SK-N-SH (cell line): Measurements from ENCODE around the gene CABP5. TPM values are rescaled to one million over a fixed set of nuclear protein-coding genes. Genes with fewer than 3 reads are reported as not detected.

Source experiments
- CTCF ChIA-PET: fragments of 300-600, 350-600 bp; formaldehyde crosslinking; extraction: SDS; loops from one replicate; lab custom pipeline; 2021; lab: Yijun Ruan, JAX
- POLR2A ChIA-PET: fragments of 350-600 bp; sonication (Branson Sonifier 250); formaldehyde crosslinking; extraction: SDS; loops from one replicate; lab custom pipeline; 2020; ENCODE audit warnings: antibody characterized with exemption, inconsistent platforms; lab: Yijun Ruan, JAX
- DNase-seq: peaks from one replicate; pipeline ENCODE4 v3.0.0; 2012
- H2AFZ ChIP-seq: fragments of 200-600 bp; sonication (generic); 2 replicates; pipeline ENCODE4 v1.8.1; 2016; ENCODE audit warnings: antibody characterized with exemption, mild to moderate bottlenecking, low read depth
- H3F3A ChIP-seq: fragments of 200-600 bp; sonication (generic); replicated peaks from 2 replicates; pipeline ENCODE3; 2016; ENCODE audit warnings: antibody characterized with exemption, mild to moderate bottlenecking; ENCODE audit not compliant: insufficient read depth
- H3K27ac ChIP-seq, 2 experiments: fragments of 200-500 bp in 1 of 2; fragments of 200-600 bp in 1 of 2; sonication (Bioruptor generic) in 1 of 2; sonication (generic), shearing (Covaris generic) in 1 of 2; 2 replicates each; pipeline versions ENCODE4 v1.5.1 to v1.6.1; 2014 to 2016; ENCODE audit warnings: low read depth in 2 of 2, inconsistent platforms in 1 of 2, low read length in 1 of 2, mild to moderate bottlenecking in 1 of 2, mixed read lengths in 1 of 2
- H3K27me3 ChIP-seq: fragments of 200-600 bp; sonication (generic), shearing (Covaris generic); 2 replicates; pipeline ENCODE4 v1.6.1; 2016; ENCODE audit warnings: mixed run types; ENCODE audit not compliant: insufficient read depth
- H3K36me3 ChIP-seq, 2 experiments: fragments of 200-500 bp in 1 of 2; fragments of 200-600 bp in 1 of 2; sonication (Bioruptor generic) in 1 of 2; sonication (generic) in 1 of 2; replicated peaks in 1 of 2; 2 replicates each; pipeline versions ENCODE3 to v1.5.1; 2014 to 2016; ENCODE audit warnings: low read length in 1 of 2, mild to moderate bottlenecking in 1 of 2; ENCODE audit not compliant: insufficient read depth in 2 of 2, control insufficient read depth in 1 of 2
- H3K4me1 ChIP-seq, 2 experiments: fragments of 200-500 bp in 1 of 2; fragments of 200-600 bp in 1 of 2; sonication (Bioruptor generic) in 1 of 2; sonication (generic), shearing (Covaris generic) in 1 of 2; 2 replicates each; pipeline versions ENCODE4 v1.5.1 to v1.6.1; 2014 to 2016; ENCODE audit warnings: low read depth in 1 of 2, low read length in 1 of 2, mixed run types in 1 of 2; ENCODE audit not compliant: insufficient read depth in 2 of 2, control insufficient read depth in 1 of 2
- H3K4me2 ChIP-seq: fragments of 200-600 bp; sonication (generic), shearing (Covaris generic); 2 replicates; pipeline ENCODE4 v1.6.1; 2017; ENCODE audit warnings: mixed run types
- H3K4me3 ChIP-seq, 2 experiments: fragments of 200-500 bp in 1 of 2; fragments of 200-600 bp in 1 of 2; sonication (Bioruptor generic) in 1 of 2; sonication (generic), shearing (Covaris generic) in 1 of 2; 2 replicates each; pipeline versions ENCODE4 v1.5.1 to v1.8.1; 2014 to 2016; ENCODE audit warnings: low read depth in 2 of 2, inconsistent platforms in 1 of 2, low read length in 1 of 2, mild to moderate bottlenecking in 1 of 2, mixed read lengths in 1 of 2, moderate library complexity in 1 of 2
- H3K79me2 ChIP-seq: fragments of 200-600 bp; sonication (generic); 2 replicates; pipeline ENCODE4 v1.8.1; 2017; ENCODE audit warnings: mild to moderate bottlenecking; ENCODE audit not compliant: insufficient read depth
- H3K9ac ChIP-seq: fragments of 200-600 bp; sonication (generic); 2 replicates; pipeline ENCODE4 v1.6.1; 2017; ENCODE audit warnings: mixed run types
- H3K9me2 ChIP-seq: fragments of 200-600 bp; sonication (generic); 2 replicates; pipeline ENCODE4 v1.6.1; 2017; ENCODE audit warnings: mixed run types
- H3K9me3 ChIP-seq: fragments of 200-600 bp; sonication (generic); 2 replicates; pipeline ENCODE4 v1.6.1; 2017; ENCODE audit warnings: mixed run types, mild to moderate bottlenecking, moderate library complexity
- H4K20me1 ChIP-seq: fragments of 200-600 bp; sonication (generic); 2 replicates; pipeline ENCODE4 v1.6.1; 2017; ENCODE audit warnings: mild to moderate bottlenecking, mixed run types; ENCODE audit not compliant: insufficient read depth
- CHD2 ChIP-seq: fragments of 150-350 bp; IDR thresholded peaks from 2 replicates; pipeline ENCODE4 v1.6.1; 2018; ENCODE audit warnings: low read length; ENCODE audit not compliant: partially characterized antibody
- EP300 ChIP-seq, 2 experiments: IDR thresholded peaks; 2 replicates each; pipeline versions ENCODE4 v1.4.0 to v1.6.1; 2012; ENCODE audit warnings: borderline replicate concordance in 1 of 2, low read depth in 1 of 2, low read length in 1 of 2
- EZH2phosphoT487 ChIP-seq: fragments of 200-600 bp; sonication (generic); IDR thresholded peaks from 2 replicates; pipeline ENCODE4 v1.6.1; 2017; ENCODE audit warnings: low read depth, mixed run types, mild to moderate bottlenecking, antibody characterized with exemption, moderate library complexity, borderline replicate concordance
- FOXJ3 ChIP-seq: sonication (generic); formaldehyde crosslinking; IDR thresholded peaks from 2 replicates; pipeline ENCODE4 v1.5.1; 2020; ENCODE audit warnings: mild to moderate bottlenecking, missing genetic modification reagents
- JUND ChIP-seq: IDR thresholded peaks from 2 replicates; pipeline ENCODE4 v1.4.0; 2012
- MEF2A ChIP-seq: IDR thresholded peaks from 2 replicates; pipeline ENCODE4 v1.4.0; 2012; ENCODE audit warnings: low read depth, borderline replicate concordance
- MXI1 ChIP-seq: IDR thresholded peaks from 2 replicates; pipeline ENCODE4 v1.6.1; 2012; ENCODE audit warnings: mild to moderate bottlenecking, low read depth, low read length, improper control_type of control experiment
- NFIC ChIP-seq: IDR thresholded peaks from 2 replicates; pipeline ENCODE4 v1.4.0; 2012; ENCODE audit warnings: borderline replicate concordance
- NRF1 ChIP-seq: IDR thresholded peaks from 2 replicates; pipeline ENCODE4 v1.6.1; 2012; ENCODE audit warnings: low read depth, mild to moderate bottlenecking, low read length
- RAD21 ChIP-seq: IDR thresholded peaks from 2 replicates; pipeline ENCODE4 v1.6.1; 2012; ENCODE audit warnings: mild to moderate bottlenecking, low read length
- RXRA ChIP-seq: IDR thresholded peaks from 2 replicates; pipeline ENCODE4 v1.4.0; 2012; ENCODE audit warnings: low read depth, mild to moderate bottlenecking, borderline replicate concordance
- SIN3A ChIP-seq: IDR thresholded peaks from 2 replicates; pipeline ENCODE4 v1.6.1; 2012; ENCODE audit warnings: low read depth, mild to moderate bottlenecking, low read length, moderate library complexity, borderline replicate concordance
- TCF12 ChIP-seq: IDR thresholded peaks from 2 replicates; pipeline ENCODE4 v1.4.0; 2012
- TEAD4 ChIP-seq: IDR thresholded peaks from 2 replicates; pipeline ENCODE4 v1.4.0; 2012; ENCODE audit warnings: mild to moderate bottlenecking, borderline replicate concordance; ENCODE audit not compliant: insufficient read depth
- YY1 ChIP-seq: IDR thresholded peaks from 2 replicates; pipeline ENCODE4 v1.4.0; 2012; ENCODE audit warnings: low read depth, mild to moderate bottlenecking
- WGBS: methylation state at CpG from one replicate; pipeline ENCODE4 v1.1.6; 2017; ENCODE audit warnings: low lambda C conversion rate; 5-methylcytosine and 5-hydroxymethylcytosine counted together
- polyA plus RNA-seq, 3 experiments: library from polyadenylated mRNA; depleted of rRNA; stranded (reverse); fragments of >200 nt; gene quantifications; 2 replicates each; pipeline ENCODE4 v1.2.3, GENCODE V29; 2012
- TF ChIP-seq, protein P1 (sequence below): IDR thresholded peaks from 2 replicates; pipeline ENCODE4 v1.6.1; 2012; ENCODE audit warnings: mild to moderate bottlenecking, low read depth, low read length, moderate library complexity
- TF ChIP-seq, protein P2 (sequence below): IDR thresholded peaks from 2 replicates; pipeline ENCODE4 v1.4.0; 2012; ENCODE audit warnings: low read depth
- TF ChIP-seq, protein P3 (sequence below): fragments of 200-600 bp; sonication (generic); IDR thresholded peaks from 2 replicates; pipeline ENCODE4 v1.6.1; 2017; ENCODE audit warnings: antibody characterized with exemption, mild to moderate bottlenecking, moderate library complexity
- TF ChIP-seq, protein P4 (sequence below): fragments of 150-350 bp; IDR thresholded peaks from 2 replicates; pipeline ENCODE4 v1.6.1; 2016; ENCODE audit warnings: mild to moderate bottlenecking, low read depth, low read length

The CABP5 gene
- polyA plus RNA-seq, 1 of the 3 experiments (the other 2 are of a cell fraction) = not detected

DNA sequence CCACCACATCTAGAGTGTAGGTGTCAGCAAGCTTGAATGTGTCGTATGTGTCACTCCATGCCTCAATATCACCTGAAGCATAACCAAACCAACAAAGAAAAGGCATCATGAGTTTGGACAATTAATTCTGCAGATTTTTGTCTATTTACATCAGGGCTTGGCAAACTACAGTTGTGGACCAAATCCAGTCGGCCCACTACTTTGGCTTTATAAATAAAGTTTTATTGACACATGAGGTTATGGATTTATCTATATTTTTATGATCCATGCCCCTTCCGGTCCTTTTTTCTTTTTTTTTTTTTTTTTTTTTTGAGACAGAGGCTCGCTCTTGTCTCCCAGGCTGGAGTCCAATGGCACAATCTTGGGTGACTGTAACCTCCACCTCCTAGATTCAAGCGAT, 9.2 kb upstream of the CABP5 start:
- TF ChIP-seq YY1 (no peak), EP300 (IDR thresholded peaks at IDR 0.05; ENCODE audit: borderline replicate concordance in 1 of 2, low read depth in 1 of 2, low read length in 1 of 2) (no peak), MXI1 (no peak), EZH2phosphoT487 (no peak), MEF2A (no peak), FOXJ3 (CRISPR knock-in tag) (no peak), TEAD4 (no peak), RXRA (no peak), CHD2 (no peak), NFIC (no peak), NRF1 (no peak), TCF12 (no peak), JUND (no peak), SIN3A (no peak), RAD21 (no peak)
- TF ChIP-seq, protein P1, sequence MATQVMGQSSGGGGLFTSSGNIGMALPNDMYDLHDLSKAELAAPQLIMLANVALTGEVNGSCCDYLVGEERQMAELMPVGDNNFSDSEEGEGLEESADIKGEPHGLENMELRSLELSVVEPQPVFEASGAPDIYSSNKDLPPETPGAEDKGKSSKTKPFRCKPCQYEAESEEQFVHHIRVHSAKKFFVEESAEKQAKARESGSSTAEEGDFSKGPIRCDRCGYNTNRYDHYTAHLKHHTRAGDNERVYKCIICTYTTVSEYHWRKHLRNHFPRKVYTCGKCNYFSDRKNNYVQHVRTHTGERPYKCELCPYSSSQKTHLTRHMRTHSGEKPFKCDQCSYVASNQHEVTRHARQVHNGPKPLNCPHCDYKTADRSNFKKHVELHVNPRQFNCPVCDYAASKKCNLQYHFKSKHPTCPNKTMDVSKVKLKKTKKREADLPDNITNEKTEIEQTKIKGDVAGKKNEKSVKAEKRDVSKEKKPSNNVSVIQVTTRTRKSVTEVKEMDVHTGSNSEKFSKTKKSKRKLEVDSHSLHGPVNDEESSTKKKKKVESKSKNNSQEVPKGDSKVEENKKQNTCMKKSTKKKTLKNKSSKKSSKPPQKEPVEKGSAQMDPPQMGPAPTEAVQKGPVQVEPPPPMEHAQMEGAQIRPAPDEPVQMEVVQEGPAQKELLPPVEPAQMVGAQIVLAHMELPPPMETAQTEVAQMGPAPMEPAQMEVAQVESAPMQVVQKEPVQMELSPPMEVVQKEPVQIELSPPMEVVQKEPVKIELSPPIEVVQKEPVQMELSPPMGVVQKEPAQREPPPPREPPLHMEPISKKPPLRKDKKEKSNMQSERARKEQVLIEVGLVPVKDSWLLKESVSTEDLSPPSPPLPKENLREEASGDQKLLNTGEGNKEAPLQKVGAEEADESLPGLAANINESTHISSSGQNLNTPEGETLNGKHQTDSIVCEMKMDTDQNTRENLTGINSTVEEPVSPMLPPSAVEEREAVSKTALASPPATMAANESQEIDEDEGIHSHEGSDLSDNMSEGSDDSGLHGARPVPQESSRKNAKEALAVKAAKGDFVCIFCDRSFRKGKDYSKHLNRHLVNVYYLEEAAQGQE = no peak
- TF ChIP-seq, protein P2, sequence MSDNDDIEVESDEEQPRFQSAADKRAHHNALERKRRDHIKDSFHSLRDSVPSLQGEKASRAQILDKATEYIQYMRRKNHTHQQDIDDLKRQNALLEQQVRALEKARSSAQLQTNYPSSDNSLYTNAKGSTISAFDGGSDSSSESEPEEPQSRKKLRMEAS = no peak
- TF ChIP-seq, protein P3, sequence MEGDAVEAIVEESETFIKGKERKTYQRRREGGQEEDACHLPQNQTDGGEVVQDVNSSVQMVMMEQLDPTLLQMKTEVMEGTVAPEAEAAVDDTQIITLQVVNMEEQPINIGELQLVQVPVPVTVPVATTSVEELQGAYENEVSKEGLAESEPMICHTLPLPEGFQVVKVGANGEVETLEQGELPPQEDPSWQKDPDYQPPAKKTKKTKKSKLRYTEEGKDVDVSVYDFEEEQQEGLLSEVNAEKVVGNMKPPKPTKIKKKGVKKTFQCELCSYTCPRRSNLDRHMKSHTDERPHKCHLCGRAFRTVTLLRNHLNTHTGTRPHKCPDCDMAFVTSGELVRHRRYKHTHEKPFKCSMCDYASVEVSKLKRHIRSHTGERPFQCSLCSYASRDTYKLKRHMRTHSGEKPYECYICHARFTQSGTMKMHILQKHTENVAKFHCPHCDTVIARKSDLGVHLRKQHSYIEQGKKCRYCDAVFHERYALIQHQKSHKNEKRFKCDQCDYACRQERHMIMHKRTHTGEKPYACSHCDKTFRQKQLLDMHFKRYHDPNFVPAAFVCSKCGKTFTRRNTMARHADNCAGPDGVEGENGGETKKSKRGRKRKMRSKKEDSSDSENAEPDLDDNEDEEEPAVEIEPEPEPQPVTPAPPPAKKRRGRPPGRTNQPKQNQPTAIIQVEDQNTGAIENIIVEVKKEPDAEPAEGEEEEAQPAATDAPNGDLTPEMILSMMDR = no peak
- TF ChIP-seq, protein P4, sequence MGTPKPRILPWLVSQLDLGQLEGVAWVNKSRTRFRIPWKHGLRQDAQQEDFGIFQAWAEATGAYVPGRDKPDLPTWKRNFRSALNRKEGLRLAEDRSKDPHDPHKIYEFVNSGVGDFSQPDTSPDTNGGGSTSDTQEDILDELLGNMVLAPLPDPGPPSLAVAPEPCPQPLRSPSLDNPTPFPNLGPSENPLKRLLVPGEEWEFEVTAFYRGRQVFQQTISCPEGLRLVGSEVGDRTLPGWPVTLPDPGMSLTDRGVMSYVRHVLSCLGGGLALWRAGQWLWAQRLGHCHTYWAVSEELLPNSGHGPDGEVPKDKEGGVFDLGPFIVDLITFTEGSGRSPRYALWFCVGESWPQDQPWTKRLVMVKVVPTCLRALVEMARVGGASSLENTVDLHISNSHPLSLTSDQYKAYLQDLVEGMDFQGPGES = no peak
- POLR2A ChIA-PET = no interaction called here
- 15% methylated on average over 5 of the region's 5 CpGs for WGBS

More for the DNA sequence above, 9.2 kb upstream of the CABP5 start:
- Histone ChIP-seq H3K79me2 (no peaks in the 10 kb centered on the region), H3K4me2 (no peak overlapping the region), H3K4me1 (no peaks in the 10 kb centered on the region), H3K9me3 (no peaks in the 10 kb centered on the region), H4K20me1 (no peaks in the 10 kb centered on the region), H3K27ac (no peak overlapping the region), H3K9me2 (no peaks in the 10 kb centered on the region), H3K36me3 (no peaks in the 10 kb centered on the region), H3K27me3 (peaks cover 41% of the 10 kb centered on the region), H3F3A (no peaks in the 10 kb centered on the region), H2AFZ (no peak overlapping the region), H3K4me3 (no peak overlapping the region), H3K9ac (no peak overlapping the region)
- DNase-seq = no peak
- CTCF ChIA-PET = no interaction called here
